Frontal cortex (tissue), 4 donors: ENCODE results near the gene CAB39. TPM values are rescaled to one million over a fixed set of nuclear protein-coding genes. Genes with fewer than 3 reads are reported as not detected.
"Not testable (repeated sequence)": the region's sequence is repeated elsewhere in the genome, so short reads cannot be mapped to it uniquely, and the experiment has no call there.

Experiments
- DNase-seq, 2 donors: peaks; one replicate each; pipeline ENCODE4 v3.0.0; 2012; ENCODE audit warnings: low spot score in 2 of 2
- FAIRE-seq: peaks from 2 replicates; lab custom pipeline; 2012; peaks lifted over from hg19 to GRCh38; lab: Jason Lieb, UNC
- total RNA-seq: library from RNA; depleted of rRNA; stranded (reverse); fragments of >200 nt; gene quantifications from one replicate; pipeline ENCODE4 v1.2.3, GENCODE V29; 2014
- donor health status: control.
- donor health status: control.
- donor health status: control.

CAB39 gene
- total RNA-seq, 1 donor from 2014 or later = 165 TPM

DNA sequence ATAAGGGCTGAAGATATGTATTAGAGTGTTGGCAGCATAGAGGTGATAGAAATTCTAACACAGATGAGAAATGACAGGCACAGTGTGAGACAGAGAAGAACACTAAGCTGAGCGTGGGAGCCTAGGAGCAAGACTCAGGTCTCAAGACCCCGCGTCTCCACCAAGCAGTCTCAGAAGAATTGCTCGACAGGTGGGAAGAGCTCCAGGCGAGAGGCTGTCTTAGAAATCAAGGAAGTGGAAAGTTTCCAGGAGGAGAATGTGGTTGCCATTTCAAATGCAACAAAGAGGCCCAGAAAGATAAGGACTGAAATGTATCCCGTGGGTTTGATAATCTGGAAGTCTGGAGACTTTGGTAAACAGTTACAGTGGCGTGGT, 31.5 kb upstream of the CAB39 start:
- DNase-seq = no peak

DNA sequence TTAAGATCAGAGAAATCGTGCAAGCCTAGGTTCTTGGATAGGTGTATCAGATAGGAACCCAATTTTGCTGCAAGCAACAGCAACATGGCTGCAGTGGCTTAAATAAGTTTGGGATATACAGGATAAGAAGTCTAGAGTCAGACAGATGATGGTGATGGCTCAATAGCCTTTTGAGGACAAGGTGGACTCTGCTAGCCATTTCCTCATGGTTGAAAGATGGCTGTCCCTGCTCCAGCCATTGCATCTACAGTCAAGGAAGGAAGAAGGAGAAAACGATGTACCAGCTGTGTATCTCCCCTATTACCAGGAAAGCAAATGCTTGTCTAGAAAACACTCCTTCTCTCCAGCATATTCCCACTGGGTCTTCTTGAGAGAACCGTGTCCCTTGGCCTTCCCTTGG, 30.1 kb upstream of the CAB39 start:
- DNase-seq (no peak), FAIRE-seq (no peak)

More for the DNA sequence above, 31.5 kb upstream of the CAB39 start:
- no peak for FAIRE-seq

DNA sequence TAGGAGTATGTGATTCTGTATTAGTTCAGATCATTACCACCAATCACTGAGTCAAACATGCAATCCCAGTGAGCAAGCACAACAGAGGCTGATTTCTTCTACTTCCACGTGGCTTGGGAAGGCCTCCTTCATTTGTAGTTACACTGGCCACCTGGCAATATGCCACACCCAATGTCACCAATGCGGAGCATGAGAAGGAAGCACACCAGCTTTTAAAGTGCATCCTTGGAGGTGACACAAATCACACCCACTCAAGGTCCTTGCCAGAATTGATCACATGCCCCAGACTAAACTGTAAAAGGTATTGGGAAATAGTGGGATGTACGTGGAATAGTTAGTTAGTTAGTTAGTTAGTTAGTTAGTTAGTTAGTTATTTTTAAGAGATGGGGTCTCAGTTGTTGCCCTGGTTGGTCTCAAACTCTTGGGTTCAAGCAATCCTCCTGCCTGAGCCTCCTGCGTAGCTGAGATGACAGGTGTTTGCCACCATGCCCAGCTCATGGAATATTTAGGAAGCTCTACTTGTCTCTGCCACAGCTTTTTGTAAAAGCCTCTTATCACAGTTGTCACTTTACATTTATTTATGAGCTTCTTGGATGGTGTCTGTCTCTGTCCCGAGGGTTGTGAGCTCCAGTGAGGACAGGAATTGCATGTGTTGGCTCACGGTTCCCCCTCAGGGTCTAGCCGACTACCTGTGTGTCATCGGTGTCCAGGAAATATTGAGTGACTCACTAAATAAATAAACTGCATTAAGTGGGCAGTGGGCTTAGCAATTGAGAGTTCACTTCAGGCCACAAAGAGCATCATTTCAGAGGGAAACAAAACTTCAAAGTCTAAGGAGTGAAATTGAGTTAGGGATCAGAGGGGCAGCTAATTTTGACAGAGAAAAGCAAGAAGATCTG, 28.1 kb upstream of the CAB39 start:
- no peak for DNase-seq

DNA sequence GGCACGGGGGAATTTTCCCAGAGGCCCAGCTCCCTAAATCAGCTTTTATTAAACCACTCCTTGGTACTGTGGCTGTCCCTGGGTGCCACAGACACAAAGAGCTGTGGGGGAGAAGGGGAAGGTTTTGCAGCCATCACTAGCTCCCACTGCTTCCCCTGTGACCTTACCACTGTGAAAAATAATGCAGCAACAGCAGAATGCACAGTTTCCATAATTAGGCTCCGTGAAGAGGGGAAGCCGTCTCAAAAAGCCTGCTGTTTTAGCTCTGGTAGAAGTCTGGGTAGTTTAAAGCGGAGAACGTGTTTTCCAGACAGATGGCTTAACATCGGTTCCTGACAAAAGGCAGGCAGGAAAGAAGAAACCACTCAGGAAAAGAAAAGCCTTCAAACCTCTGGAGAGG, 27.5 kb upstream of the CAB39 start:
- no peak for FAIRE-seq

More for the DNA sequence above, 28.1 kb upstream of the CAB39 start:
- FAIRE-seq = no peak

DNA sequence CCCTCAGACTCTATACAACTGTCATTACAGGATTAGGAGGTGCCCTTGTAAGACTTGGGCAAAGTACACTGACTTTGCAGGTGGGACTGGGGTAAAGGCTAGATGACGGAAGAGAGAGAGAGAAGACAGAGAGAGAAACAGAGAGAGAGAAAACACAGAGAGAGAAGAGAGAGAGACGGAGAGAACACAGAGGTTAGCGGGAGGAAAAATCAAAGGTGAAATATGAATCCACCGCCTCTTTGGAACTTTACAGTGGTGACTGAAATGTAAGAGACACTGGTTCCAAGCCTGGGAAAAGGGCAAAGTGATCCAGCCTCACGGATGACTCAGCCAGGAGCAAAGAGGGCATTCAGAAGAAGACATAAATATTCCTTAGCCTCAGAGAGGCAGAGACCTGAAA, 25.1 kb upstream of the CAB39 start:
- DNase-seq (no peak), FAIRE-seq (no peak)

More for the DNA sequence above, 27.5 kb upstream of the CAB39 start:
- no peak for DNase-seq

DNA sequence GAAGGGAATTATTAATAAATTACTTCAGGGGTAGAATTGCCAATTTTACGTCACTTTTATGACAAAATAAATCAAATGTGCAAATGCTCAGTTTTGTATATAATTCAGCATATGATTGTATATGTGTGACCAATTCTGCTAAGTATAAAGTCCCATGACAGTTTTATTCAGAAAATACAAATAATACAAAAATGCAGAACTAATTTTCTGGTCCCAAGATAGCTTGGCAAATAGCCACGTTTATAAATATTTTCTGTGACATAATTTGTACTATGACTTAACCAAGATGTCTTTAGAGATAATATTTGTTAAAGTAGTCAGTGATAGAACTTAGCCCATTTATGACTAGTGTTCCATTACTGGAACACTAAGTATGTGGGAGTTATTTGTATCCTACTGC, 24.2 kb upstream of the CAB39 start:
- no peak for FAIRE-seq
- DNase-seq = no peak

DNA sequence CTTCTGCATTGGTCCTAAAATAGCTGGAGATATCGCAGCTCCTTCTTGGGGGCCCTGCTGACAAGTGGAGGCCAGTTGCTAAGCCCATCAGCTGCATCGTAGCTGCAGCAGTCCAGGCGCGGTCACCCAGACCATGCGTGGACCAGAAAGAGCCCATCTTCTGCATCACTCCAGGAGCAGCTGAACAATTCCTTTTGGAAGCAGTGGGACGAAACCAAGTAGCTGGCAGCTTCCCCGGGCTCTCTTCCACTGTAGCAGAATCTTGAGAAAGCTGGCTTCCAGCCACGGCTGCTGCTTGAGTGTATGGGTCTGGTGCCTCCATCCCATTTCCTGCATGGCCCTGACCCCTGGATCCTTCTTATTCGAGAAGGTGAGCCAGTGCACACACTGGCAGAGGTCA, 22.2 kb upstream of the CAB39 start:
- FAIRE-seq (no peak), DNase-seq (no peak)

DNA sequence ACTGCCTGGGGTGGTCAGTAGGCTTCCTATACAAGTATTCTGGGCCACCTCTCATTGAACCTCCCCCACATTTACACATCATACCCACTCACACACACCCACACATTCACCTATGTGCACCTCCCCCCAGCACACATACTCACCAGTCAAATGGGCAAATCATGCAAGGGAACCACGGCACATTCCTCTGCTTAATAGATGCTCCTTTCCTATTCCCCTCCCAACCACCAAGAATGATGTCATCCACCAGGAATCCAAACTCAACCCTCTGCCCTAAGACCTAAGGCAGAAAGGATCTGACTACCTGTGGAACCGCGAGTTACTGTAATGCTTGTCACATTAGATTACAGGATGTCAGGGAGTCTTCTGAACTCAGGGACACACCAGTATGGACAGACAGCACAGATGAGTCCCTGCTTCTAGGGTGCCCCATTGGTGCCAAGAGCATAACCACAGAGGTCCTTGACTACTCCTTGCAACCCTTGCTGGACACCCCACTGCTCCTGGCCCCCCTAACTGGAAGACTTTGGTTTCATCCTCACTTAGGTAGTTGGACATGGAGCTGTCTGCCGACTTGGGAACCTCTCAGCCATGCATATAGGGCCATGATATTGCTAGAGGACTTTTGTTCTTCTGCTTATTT, 21.5 kb upstream of the CAB39 start:
- no peak for DNase-seq
- FAIRE-seq = no peak

DNA sequence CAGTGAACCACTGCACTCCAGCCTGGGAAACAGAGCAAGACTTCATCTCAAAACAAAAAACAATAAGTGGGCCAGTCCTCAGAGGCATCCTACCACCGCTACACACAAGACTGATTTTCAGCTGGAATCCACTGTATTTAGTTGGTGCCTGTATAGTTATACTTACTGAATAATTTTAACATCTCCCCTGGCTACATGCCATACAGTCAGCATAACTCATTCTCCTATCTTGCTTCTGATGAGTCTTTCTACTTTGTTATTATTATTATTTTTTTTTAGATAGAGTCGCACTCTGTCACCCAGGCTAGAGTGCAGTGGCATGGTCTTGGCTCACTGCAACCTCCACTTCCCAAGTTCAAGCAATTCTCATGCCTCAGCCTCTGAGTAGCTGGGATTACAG, 19.9 kb upstream of the CAB39 start:
- no peak for FAIRE-seq

DNA sequence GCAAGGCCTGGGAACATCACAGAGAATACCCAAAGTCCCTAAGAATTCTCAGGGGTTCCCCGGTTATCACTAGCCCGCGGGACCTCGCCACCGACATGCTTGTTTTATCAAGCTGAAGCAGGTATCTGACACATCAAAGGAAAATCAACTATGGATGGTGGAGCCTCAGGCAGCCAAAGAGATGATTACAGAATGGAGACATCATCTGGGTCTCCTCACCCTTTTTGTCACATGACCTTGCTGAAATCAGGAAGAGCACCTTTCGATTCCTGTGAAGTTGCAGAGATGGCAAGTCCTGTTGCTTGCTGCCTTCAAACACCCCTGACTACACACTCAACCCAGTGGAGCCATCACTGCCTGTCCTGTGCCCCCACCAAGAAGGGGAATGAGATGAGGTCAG, 19.2 kb upstream of the CAB39 start:
- DNase-seq = no peak
- FAIRE-seq = no peak

More for the DNA sequence above, 19.9 kb upstream of the CAB39 start:
- DNase-seq = no peak

DNA sequence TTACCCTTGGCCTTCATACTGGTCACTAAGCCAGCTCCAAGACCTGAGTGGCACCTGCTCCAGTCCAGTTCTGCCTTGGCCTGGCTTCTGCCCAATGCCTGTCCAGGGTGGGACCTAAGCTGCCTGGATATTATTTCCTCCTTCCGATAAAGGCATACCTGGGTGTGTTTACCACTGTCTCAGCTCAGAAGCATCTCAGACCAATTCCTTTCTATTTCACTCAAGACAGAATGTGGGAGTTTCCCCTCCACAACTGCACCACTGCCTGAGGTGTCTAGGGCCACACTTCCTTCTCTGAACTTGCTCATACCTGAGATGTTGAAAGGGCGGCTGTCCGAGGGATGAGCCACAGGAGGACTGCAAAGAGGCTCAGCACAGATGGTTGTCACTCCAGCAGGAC, 18.4 kb upstream of the CAB39 start:
- DNase-seq (no peak), FAIRE-seq (no peak)

DNA sequence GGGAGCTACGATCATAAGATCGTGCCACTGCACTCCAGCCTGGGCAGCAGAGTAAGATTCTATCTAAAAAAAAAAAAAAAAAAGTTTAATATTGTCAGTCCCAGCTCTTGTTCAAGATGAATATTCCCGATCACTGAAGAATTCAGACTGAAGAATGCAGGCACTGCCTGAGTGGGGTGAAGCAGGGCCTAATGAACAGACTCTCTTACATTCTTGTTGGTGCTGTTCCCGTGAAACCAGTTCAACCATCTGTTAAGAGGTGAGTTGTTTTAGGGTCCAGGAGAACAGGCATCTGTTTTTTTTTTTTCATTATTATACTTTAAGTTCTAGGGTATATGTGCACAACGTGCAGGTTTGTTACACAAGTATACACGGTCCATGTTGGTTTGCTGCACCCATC, 17.1 kb upstream of the CAB39 start:
- no peak for FAIRE-seq

DNA sequence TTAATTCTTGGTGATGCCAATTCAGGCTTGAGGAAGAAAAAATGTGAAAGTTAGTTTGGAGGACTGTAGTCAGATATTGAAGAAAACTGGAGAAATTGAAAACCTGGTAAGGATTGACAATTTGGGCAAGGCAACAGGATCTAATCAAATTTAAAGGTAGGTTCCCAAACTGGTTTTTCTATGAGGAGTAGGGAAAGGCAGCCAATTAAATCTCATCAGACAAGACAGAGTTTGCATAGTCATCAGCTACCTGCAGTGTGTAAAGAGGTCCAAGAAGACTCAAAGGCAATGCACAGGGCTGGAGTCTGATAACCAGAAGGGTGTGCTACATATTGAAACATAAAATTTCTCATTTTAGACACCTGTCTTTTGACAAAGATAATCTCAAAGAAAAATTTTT, 16.0 kb upstream of the CAB39 start:
- FAIRE-seq (no peak), DNase-seq (no peak)

More for the DNA sequence above, 17.1 kb upstream of the CAB39 start:
- DNase-seq = no peak

DNA sequence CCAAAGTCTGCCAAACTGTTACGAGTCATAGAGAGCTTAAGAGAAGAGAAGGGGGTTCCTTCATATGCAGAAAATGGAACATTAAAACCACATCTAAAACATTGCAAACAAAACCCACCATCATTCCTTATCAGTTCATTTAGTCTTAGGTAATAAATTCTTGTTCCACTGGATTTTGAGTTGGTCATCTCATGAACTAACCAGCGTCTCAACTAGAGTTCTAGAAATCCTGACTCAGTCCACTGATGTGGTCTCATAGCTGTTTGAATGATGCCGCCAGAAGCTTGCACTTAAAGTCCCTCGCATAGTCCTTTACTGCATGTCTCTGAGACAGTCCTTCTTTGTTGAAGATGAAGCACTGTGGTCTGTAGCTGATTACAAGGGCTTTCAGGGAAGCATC, 15.0 kb upstream of the CAB39 start:
- DNase-seq = no peak
- FAIRE-seq = no peak

DNA sequence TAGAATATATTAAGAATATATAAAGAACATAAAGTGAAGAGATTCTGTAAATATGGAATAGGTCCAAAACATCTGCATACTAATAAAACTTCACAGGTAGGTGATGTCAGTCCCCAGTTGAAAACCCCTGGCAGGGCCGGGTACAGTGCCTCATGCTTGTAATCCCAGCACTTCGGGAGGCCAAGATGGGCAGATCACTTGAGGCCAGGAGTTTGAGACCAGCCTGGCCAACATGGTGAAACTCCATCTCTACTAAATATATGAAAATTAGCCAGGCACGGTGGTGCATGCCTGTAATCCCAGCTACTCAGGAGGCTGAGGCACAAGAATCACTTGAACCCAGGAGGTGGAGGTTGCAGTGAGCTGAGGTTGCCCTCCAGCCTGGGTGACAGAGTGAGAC, 13.9 kb upstream of the CAB39 start:
- not testable (repeated sequence) for FAIRE-seq, DNase-seq

DNA sequence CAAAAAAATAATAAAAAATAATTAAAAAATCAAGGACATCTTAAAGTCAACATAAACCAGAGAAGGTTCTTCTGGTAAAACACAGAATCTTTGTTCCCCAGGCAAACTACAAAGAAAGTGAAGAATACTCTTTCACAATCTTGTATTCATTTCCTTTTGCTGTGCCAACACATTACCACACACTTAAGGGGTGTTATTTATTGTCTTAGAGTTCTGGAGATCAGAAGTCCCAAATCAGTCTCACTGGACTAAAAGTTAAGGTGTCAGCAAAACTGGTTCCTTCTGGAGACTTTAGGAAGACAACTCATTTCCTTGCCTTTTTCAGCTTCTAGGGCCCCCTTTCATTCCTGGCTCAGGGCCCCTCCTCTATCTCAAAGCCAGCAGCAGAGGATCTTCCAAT, 12.2 kb upstream of the CAB39 start:
- no peak for DNase-seq
- no peak for FAIRE-seq

DNA sequence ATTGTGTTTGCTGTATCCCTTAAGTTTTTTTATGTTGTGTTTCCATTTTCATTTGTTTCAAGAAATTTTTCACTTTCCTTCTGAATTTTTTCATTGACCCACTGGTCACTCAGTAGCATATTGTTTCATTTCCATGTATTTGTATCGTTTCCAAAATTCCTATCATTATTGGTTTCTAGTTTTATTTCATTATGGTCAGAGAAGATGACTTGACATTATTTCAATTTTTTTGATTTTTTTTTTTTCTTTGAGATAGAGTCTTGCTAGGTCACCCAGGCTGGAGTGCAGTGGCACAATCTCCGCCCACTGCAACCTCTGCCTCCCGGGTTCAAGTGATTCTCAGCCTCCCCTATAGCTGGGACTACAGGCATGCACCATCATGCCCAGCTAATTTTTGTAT, 11.3 kb upstream of the CAB39 start:
- no peak for DNase-seq
- no peak for FAIRE-seq

DNA sequence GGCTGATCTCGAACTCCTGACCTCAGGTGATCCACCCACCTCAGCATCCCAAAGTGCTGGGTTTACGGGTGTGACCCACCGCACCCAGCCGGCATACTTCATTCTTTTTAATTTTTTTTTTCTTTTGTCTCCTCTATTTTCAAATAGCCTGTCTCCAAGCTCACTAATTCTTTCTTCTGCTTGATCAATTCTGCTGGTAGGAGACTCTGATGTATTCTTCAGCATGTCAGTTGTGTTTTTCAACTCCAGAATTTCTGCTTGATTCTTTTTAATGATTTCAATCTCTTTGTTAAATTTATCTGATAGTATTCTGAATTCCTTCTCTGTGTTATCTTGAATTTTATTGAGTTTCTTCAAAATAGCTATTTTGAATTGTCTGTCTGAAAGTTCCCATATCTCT, 10.2 kb upstream of the CAB39 start:
- FAIRE-seq = not testable (repeated sequence)

DNA sequence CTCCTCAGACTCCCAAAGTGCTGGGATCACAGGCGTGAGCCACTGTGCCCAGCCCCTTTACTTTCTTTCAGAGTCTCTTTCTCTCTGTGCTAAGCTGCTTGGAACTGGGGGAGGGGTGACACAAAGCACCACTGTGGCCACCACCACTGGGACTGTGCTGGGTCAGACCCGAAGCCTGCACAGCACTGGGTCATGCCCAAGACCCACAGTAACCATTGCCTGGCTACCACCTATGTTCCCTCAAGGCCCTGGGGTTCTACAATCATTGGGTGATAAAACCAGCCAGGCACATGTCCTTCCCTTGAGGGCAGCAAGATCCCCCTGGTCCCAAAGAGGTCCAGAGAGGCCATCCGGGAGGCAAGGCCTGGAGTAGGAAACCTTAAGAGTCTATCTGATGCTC, 9.1 kb upstream of the CAB39 start:
- DNase-seq (no peak), FAIRE-seq (no peak)

More for the DNA sequence above, 10.2 kb upstream of the CAB39 start:
- DNase-seq = not testable (repeated sequence)

DNA sequence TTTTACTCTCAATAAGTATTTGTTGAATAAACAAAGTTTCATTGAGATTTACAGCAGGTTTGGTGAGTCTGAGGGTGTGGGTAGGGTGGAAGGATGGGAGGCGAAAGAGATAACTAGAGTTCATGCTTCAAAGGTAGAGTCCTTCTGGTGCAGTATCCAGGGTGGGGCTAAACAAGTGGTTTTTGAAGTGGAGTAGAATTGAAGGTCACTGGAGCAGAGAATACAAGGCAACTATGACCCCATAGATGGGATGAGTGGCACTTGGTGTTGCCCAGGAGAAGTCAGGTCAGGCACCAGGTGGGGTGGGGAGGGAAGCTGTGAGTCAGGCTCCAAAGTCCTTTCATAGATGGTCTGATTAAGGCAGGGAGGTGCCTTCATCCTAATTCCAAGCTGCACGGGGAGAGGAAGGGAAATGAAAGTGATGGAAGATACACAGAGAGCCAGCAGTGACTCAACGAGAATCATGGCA, 6.6 kb upstream of the CAB39 start:
- DNase-seq (no peak), FAIRE-seq (no peak)

DNA sequence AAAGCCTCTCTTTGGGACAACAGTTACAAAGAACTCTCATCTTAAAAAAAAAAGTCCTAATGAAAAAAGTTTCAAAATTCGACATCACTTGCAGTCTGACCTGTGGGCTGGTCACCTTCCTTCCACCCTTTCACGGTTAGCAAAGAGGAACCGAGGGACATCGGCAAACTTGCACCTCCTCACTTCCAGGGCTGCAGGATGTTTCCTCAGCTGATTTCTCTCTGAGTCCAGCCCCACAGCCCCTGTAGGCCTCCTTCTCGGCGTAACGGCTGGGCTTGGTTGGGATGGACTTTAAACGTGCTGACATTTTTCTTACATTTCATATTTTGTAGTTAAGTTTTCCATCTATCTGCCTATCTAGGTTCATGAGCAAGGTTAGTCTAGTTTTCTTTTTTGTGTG, 5.7 kb upstream of the CAB39 start:
- DNase-seq (no peak), FAIRE-seq (no peak)
